Right lobe of liver (tissue), 4 donors: ENCODE measurements around the gene GLCE.
"Not testable (repeated sequence)": the region's sequence is repeated elsewhere in the genome, so short reads cannot be mapped to it uniquely, and the experiment has no call there.

Experiments
- POLR2A ChIP-seq: fragments of 450-650 bp; IDR thresholded peaks from one replicate; pipeline ENCODE4 v1.6.1; 2017; ENCODE audit warnings: antibody characterized with exemption, mild to moderate bottlenecking
- TF ChIP-seq, protein P1 (sequence below), 4 donors: fragments of 200-600 bp in 3 of 4; fragments of 450-650 bp in 1 of 4; IDR thresholded peaks; one replicate each; pipeline versions ENCODE4 v1.5.1 to v1.8.0; 2016 to 2022; ENCODE audit warnings: antibody characterized with exemption in 4 of 4, mild to moderate bottlenecking in 2 of 4
- donor health status: DM: no; HTN: no; CAD: no.
- donor health status: DM: no; HTN: no; CAD: no.
- donor health status: DM: no; HTN: yes; CAD: no.

DNA sequence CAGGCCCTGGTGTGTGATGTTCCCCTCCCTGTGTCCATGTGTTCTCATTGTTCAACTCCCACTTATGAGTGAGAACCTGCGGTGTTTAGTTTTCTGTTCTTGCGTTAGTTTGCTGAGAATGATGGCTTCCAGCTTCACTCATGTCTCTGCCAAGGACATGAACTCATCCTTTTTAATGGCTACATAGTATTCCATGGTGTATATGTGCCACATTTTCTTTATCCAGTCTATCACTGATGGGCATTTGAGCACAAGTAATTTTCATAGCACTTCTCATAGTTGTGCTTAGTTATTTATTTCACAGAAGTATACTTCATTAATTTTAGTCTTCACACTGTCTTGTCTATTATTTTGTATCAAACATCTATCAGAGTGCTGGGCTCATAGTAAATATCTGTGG is 6.8 kb upstream of the GLCE start:
- TF ChIP-seq, protein P1, sequence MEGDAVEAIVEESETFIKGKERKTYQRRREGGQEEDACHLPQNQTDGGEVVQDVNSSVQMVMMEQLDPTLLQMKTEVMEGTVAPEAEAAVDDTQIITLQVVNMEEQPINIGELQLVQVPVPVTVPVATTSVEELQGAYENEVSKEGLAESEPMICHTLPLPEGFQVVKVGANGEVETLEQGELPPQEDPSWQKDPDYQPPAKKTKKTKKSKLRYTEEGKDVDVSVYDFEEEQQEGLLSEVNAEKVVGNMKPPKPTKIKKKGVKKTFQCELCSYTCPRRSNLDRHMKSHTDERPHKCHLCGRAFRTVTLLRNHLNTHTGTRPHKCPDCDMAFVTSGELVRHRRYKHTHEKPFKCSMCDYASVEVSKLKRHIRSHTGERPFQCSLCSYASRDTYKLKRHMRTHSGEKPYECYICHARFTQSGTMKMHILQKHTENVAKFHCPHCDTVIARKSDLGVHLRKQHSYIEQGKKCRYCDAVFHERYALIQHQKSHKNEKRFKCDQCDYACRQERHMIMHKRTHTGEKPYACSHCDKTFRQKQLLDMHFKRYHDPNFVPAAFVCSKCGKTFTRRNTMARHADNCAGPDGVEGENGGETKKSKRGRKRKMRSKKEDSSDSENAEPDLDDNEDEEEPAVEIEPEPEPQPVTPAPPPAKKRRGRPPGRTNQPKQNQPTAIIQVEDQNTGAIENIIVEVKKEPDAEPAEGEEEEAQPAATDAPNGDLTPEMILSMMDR (IDR thresholded peaks at IDR 0.05): not testable (repeated sequence)
- not testable (repeated sequence) for TF ChIP-seq POLR2A
